Muscle layer of duodenum (tissue), 2 donors: ENCODE results near the gene NATD1.

ENCODE experiments used
- H3K27ac ChIP-seq: one replicate; pipeline ENCODE4 v1.7.0; 2013; ENCODE audit warnings: mild to moderate bottlenecking, low read length
- H3K27me3 ChIP-seq: one replicate; pipeline ENCODE4 v1.7.0; 2013; ENCODE audit warnings: low read depth, mild to moderate bottlenecking, control low read depth, low read length
- H3K36me3 ChIP-seq, 2 donors: one replicate each; pipeline ENCODE4 v1.7.0; 2013; ENCODE audit warnings: low read length in 2 of 2, control low read depth in 1 of 2, mild to moderate bottlenecking in 1 of 2; ENCODE audit not compliant: insufficient read depth in 2 of 2, control insufficient read depth in 1 of 2
- H3K4me1 ChIP-seq, 2 donors: one replicate each; pipeline ENCODE4 v1.7.0; 2013; ENCODE audit warnings: low read length in 2 of 2, mild to moderate bottlenecking in 2 of 2, control low read depth in 1 of 2, moderate library complexity in 1 of 2; ENCODE audit not compliant: insufficient read depth in 2 of 2, control insufficient read depth in 1 of 2
- H3K4me3 ChIP-seq, 2 donors: one replicate each; pipeline ENCODE4 v1.7.0; 2013; ENCODE audit warnings: low read length in 2 of 2, low read depth in 1 of 2, mild to moderate bottlenecking in 1 of 2
- H3K9me3 ChIP-seq, 2 donors: one replicate each; pipeline ENCODE4 v1.7.0; 2013; ENCODE audit warnings: low read length in 2 of 2, control low read depth in 1 of 2, mild to moderate bottlenecking in 1 of 2; ENCODE audit not compliant: control insufficient read depth in 1 of 2
- donor health status: healthy.

NATD1 gene, protein sequence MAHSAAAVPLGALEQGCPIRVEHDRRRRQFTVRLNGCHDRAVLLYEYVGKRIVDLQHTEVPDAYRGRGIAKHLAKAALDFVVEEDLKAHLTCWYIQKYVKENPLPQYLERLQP

DNA sequence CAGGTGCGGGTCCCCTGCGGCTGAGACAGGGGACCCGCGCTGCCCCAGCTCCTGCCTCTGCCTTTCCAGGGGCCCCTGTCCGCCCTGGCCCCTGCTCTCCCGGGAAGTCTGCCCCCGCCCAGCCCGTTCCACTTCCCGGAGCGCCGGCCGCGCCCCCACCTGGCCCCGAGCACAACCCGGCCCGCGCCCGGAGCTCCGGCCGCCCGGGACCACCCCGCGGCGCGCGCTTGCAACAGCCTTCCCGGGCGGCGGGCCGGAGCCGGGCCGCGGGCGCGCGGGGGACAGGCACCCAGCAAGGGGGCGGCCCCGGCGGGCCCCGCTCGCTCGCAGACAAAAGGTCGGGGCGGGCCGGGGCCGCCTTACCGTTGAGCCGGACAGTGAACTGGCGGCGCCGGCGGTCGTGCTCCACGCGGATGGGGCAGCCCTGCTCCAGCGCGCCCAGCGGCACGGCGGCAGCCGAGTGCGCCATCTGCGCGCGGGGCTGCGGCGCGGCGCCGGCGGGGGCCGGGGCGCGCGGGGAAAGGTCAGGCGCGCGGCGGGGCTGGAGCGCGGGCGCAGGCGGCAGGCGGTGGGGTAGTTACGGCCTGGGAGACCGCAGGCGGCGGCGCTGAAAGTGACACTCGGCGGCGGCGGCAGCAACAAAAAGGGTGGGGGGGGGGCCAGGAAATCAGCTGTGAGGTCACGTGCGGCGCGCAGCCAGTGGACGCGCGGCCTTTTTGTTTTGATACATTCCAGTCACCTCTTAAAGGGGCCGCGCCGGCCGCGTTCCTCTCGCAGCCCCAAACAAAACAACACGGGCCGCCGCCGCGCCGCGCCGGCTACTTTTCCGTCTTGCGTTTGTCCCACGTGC lies at the start of gene NATD1:
TSS of gene NATD1 (minus strand) at position 615 of the 850 bp plus-strand sequence. CDS start at position 469, 146 bp downstream.
- Histone ChIP-seq H3K4me1 (peaks cover 5 to 19% of the 10 kb centered on the region in 2 donors), H3K4me3 (peak within 1 kb of the TSS; percentile 74 to 81), H3K27ac (no peak within 1 kb of the TSS), H3K9me3 (no peaks in the 10 kb centered on the region), H3K27me3 (no peaks in the 10 kb centered on the region), H3K36me3 (no peaks in the 10 kb centered on the region)

DNA sequence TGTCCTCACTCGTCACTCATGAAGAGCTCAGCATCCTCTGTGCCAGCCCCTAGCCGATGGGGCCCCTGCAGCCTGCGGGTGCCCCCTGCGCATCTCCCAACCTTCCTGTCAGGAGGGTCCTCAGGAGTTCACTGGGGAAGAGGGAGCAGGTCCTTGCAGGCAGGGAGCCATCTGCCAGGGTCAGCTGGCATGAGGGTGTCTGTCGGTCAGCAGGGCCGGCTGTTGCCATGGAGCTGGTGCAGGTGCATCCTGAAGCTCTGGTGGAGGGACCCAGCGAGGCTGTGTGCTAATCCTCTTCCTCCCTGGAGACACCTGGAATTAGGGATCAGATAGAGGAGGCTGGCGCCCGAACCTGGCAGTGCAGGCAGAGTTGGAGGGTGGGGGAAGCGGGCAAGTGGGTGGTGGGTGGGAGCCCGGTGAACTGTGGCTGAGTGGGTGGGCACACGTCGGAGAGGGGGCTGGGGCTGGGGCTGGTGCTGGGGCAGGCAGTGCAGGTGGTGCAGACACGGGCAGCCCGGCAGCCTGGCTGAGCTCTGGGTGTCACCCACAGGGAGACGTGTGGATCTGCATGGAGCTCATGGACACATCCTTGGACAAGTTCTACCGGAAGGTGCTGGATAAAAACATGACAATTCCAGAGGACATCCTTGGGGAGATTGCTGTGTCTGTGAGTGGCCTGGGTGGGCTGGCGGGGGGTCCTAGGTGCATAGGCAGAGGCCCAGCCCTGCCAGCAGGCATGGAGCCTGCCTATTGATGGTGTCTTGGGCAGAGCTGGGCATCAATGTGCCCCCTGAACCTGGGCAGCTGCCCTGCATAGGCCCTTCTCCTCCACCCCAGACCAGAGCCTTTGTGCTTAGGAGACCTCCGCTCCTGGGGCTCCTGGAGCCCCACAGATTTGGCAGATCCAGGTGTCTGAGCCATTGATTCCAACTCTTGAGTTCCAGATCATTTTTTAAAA lies 48.7 kb upstream of the NATD1 start:
- Histone ChIP-seq H3K36me3 (peaks cover 36 to 76% of the 10 kb centered on the region in 2 donors), H3K27ac (no peak overlapping the region), H3K27me3 (no peaks in the 10 kb centered on the region), H3K4me3 (no peak overlapping the region), H3K4me1 (no peaks in the 10 kb centered on the region), H3K9me3 (no peaks in the 10 kb centered on the region)

DNA sequence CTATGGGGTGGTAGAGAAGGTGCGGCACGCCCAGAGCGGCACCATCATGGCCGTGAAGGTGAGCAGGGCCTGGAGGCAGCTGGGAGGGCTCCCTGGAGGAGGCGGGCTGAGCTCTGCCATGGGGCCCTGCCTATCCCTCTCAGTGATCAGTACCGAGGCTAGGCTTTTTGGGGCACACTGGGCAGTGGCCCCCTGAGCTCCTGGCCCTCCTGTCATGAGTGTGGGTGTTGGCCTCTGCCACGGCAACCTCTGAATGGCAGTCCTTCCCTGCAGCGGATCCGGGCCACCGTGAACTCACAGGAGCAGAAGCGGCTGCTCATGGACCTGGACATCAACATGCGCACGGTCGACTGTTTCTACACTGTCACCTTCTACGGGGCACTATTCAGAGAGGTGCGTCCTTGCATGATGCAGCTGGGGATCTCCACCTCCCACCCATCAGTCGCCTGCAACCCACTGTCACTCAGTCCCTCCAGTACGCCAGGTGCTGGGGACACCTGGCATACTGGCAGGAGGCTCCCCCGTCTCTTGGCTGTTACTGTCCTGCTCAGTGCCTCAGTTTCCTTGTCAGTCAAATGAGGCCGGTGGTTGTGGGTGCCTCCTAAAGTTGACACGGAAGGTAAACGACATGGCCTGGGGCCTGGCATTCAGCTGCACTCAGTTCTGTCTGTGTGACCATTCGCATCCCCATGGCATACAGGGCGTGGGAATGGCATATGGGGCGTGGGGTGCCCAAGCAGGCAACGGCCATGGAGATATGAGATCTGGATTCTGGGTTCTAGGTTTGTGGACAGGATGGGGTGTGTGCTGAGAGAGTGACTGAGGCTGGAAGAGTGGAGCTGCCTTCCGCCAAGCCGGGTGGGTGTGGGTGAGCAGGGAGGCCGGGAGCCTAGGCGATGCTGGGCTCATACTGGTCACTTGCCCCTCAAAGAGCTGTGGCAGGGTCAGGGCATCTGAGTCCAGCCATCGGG lies 47.7 kb upstream of the NATD1 start:
- Histone ChIP-seq H3K27me3 (no peaks in the 10 kb centered on the region), H3K36me3 (peaks cover 36 to 73% of the 10 kb centered on the region in 2 donors), H3K4me1 (peaks cover 0 to 8% of the 10 kb centered on the region in 2 donors), H3K9me3 (no peaks in the 10 kb centered on the region), H3K27ac (no peak overlapping the region), H3K4me3 (no peak overlapping the region)

DNA sequence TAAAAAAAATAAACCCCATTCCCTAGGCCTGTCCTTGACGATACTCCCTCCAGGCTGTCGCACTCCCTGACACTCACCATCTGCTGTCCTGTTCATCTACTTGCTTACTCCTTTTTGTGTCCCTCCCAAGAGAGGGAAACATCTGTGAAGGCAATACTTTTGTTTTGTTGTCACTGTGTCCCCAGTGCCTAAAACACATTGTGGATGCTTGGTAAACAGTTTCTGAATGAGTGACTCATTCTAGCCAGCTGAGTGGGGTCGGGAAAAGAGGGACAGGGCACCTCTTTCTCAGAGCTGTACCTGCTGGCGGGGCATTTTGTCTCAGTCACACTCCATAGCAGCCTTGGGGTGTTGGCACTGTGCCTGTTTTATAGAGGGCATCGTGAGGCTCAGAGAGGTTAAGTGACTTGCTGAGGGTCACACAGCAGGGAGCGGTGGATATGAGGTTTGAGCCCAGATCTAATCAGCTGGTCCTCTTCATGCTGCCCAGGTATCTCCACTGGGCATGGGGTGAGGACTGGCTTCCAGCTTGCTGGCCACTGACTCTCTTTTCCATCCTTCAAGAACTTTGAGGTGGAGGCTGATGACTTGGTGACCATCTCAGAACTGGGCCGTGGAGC lies 46.9 kb upstream of the NATD1 start:
- Histone ChIP-seq H3K36me3 (peaks cover 36 to 67% of the 10 kb centered on the region in 2 donors), H3K4me1 (peaks cover 0 to 13% of the 10 kb centered on the region in 2 donors)

DNA sequence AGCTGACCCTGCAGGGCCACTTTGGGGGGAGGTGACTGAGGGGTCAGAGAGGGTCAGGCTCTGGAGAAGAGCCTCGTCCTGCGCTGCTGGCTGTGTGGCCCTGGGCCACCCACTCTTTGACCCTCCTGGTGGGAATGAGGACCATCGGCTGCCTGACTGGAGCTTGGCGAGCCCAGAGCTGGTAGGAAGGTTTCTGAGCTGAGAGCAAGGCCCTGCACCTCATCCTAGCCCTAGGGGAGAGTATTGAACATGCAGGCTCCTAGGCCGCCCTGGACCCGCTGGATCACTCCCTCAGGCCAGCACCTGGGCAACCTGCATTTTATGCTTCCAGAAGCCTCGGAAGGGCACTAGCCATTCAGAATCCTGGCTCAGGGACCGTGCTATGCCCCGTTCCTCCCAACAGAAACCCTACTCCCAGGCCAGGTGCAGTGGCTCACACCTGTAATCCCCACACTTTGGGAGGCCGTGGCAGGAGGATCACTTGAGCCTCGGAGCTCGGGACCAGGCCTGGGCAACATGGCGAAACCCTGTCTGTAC lies 45.8 kb upstream of the NATD1 start:
- no peaks in the 10 kb centered on the region for H3K9me3 ChIP-seq
- no peak overlapping the region for H3K27ac ChIP-seq
- no peak overlapping the region for H3K4me3 ChIP-seq
- H3K27me3 ChIP-seq: no peaks in the 10 kb centered on the region
- H3K36me3 ChIP-seq: peaks cover 36 to 59% of the 10 kb centered on the region in 2 donors
- peaks cover 0 to 15% of the 10 kb centered on the region in 2 donors for H3K4me1 ChIP-seq

More for the DNA sequence above, 46.9 kb upstream of the NATD1 start:
- Histone ChIP-seq H3K27me3 (no peaks in the 10 kb centered on the region), H3K4me3 (no peak overlapping the region), H3K9me3 (no peaks in the 10 kb centered on the region), H3K27ac (no peak overlapping the region)

DNA sequence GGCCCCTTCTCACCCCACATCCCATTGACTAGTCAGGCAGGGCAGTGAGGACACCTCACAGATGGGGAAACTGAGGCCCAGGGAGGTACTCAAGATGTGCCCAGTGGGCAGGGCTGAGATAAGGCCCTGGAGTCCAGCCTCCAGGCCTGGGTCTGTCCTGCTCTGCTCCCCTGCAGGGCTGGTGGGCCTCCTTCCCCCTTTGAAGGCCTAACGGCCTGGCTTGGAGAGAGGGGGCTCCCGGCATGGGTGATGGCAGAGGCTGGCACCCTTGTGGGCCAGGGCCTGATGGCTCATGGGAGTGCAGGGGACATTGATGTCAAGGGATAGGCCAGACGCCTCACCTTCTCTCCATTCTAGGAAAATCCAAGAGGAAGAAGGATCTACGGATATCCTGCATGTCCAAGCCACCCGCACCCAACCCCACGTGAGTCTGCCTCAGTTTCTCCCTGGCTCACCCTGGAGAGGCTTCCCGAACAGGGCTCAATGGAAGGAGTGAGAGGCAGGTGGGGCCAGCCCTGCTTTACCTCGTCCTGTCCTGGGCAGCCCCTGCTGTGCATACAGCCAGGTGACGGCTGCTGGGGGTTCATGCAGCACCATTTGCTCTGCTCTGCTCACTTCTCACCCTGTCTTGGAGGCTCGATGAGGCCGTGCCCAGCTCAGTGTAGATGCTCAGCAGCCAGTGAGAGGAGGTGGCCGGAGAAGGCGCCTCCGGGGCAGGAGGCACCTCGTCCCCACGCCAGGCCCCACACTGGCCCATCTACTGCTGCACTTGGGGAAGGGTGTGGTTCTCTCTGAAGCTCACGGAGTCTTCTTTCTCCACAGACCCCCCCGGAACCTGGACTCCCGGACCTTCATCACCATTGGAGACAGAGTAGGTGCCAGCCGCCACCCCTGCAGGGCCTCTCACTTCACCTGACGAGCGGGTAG lies 45.1 kb upstream of the NATD1 start:
- H3K4me3 ChIP-seq: no peak overlapping the region
- no peak overlapping the region for H3K27ac ChIP-seq
- H3K4me1 ChIP-seq: peaks cover 0 to 17% of the 10 kb centered on the region in 2 donors
- H3K9me3 ChIP-seq: no peaks in the 10 kb centered on the region
- H3K27me3 ChIP-seq: no peaks in the 10 kb centered on the region
- H3K36me3 ChIP-seq: peaks cover 34 to 51% of the 10 kb centered on the region in 2 donors

DNA sequence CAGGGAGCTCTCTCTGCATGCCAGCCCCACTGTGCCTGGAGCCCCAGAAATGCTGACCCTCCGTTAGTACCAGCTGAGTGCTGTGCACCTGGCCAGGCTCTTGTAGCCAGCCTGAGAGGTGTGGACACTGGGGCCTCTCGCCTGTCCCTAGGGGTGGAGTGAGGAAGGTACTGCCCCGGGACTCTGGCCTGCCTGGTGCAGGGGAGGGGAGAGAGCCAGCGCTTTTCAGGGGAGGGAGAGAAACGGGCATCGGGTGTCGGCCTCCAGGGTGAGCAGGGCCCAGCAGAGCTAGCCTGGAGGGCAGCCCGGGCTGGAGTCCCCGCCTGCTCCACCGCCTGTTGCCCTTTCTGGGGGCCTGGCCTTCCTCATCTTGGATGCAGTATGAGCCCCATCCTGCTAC lies 44.4 kb upstream of the NATD1 start:
- peaks cover 27 to 44% of the 10 kb centered on the region in 2 donors for H3K36me3 ChIP-seq
- H3K27me3 ChIP-seq: no peaks in the 10 kb centered on the region
- no peak overlapping the region for H3K27ac ChIP-seq
- no peaks in the 10 kb centered on the region for H3K9me3 ChIP-seq
- peaks cover 0 to 17% of the 10 kb centered on the region in 2 donors for H3K4me1 ChIP-seq
- no peak overlapping the region for H3K4me3 ChIP-seq

DNA sequence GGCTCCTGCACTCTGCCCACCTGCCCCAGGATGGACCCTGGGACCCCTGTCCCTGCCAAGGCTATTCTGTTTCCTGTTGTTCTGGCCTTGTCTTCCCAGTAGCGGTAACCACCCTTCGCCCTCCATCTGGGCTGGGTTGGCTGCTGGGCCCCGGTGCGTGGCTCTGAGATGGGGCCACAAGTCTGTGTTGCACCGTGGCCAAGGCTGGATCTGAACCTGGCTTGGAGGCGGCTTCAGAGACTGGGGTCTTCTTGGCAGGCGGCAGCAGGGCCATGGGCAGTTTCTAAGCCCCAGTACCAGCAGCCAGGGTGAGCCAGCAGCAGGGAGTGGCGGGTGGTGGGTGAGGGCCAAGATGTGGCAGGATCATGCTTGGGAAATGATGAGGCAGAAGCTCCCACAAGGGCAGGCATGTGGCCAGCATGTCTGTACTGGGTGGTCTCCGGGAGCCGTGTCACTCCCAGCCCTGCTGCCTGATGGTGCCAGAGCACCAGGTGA lies 43.9 kb upstream of the NATD1 start:
- no peaks in the 10 kb centered on the region for H3K27me3 ChIP-seq
- H3K4me3 ChIP-seq: no peak overlapping the region
- peaks cover 22 to 39% of the 10 kb centered on the region in 2 donors for H3K36me3 ChIP-seq
- peaks cover 0 to 17% of the 10 kb centered on the region in 2 donors for H3K4me1 ChIP-seq
- H3K27ac ChIP-seq: no peak overlapping the region
- no peaks in the 10 kb centered on the region for H3K9me3 ChIP-seq
